ENCODE measurements around the gene BGN.

BGN gene

GRCh38 chrX:153537526-153538295 lies 42.9 kb downstream of the BGN start:
- no peak for DNase-seq

GRCh38 chrX:153538424-153538823 lies 43.6 kb downstream of the BGN start:
- DNase-seq, result no peak

GRCh38 chrX:153539171-153539978 lies 44.6 kb downstream of the BGN start:
- DNase-seq, result peak; percentile 61

DNA sequence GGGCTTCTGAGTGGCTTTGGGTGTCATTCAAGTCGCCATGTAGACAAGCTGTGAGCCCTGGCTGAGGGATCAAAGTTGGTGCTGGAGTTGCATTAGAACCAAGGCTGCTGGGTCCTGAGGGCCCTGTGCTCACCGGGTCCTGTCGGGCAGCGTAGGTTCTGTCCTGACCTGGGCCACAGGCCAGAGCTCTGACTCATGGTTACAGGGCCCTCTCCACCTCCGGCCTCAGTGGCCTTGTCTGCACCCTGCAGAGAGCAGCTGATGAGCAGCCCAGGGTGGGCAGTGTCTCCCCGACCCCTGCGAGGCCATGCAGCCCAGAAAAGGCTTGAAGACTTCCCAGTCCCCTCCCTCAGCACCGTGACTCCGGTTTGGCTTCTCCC lies 45.2 kb downstream of the BGN start:
- DNase-seq, result no peak

DNA sequence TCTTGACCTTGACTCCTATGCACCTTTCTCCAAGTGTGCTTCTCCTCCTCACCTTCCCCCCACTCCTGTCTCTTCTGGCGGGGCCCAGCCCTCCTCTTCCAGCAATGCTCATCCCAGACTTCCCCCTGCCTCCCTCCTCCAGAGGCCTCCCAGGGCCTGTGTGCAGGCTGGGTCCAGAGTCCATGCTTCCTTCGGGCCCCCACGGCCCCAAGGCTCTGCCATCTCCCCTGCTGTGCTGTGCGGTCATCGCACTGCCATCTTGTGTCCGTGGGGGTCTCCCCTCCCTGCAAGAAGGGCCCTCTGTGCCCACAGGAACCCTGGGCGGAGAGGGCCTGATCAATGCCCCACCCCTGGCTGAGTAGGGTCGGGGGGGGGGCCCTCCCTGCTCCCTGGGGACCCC lies 49.9 kb downstream of the BGN start:
- no peak for DNase-seq

DNA sequence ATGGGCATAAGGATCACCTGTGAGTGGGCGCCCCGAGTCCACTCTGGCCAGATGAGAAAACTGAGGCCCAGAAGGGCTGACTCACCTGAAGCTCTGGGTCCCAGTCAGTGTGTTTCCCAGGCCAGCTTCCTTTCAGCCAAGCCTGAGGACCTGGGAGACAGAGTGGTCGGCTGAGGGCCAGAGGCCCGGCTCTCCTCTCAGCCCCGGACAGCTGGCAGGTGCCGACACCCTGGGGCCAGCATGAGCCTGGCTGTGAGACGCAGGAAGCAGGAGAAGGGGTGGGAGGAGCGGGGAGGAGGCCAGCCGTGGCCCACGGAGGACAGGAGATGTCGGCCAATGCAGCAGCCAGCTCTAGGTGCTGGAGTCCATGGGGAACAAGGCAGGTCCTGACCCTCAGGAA lies 51.6 kb downstream of the BGN start:
- DNase-seq, result no peak

- no peak for DNase-seq
Measured at GRCh38 chrX:153547195-153547594, 52.4 kb downstream of the BGN start.

DNA sequence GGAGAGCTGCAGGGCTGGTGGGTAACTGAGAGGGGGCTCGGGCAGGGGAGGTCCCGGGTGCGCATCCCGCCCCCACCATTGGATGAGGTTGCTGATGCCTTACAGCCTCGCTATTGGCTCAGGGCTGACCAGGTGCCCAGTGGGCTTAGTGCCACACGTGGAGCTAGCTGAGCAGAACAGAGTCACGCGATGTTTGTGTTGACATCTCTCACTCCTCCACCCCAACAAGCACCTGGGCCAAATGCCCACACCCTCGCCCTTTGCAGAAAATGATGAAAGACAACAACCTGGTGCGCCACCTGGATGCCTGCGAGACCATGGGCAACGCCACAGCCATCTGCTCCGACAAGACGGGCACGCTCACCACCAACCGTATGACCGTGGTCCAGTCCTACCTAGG lies 54.5 kb downstream of the BGN start:
- no peak for DNase-seq

DNA sequence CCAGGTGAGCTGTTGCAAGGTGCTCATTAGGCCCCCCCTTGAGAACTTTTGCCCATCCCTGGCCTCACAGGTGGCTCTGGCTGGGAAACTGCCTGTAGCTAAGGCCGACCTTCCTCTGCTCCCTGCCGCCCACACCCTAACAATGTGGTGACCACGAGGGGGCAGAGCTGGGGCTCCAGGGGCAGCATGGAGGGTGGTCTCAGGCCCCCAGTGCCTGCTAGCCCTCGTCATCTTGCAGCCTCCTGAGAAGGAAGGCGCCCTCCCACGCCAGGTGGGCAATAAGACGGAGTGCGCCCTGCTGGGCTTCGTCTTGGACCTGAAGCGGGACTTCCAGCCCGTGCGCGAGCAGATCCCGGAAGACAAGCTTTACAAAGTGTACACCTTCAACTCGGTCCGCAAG lies 55.0 kb downstream of the BGN start:
- no peak for DNase-seq

DNA sequence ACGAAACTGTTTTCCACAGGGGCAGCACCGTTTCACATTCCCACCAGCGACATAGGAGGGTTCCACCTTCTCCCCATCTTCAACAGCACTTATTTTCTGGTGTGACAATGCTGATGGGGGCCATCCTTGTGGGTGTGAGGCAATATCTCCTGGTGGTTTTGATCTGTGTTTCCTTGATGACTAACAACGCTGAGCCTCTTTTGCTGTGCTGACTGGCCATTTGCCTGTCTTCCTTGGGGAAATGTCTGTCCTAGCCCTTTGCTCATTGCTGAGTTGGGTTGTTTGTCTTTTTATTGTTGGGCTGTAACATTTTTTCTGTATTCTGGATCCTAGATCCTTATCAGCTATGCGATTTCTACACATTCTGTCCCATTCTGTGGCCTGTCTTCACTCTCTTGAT lies 56.4 kb downstream of the BGN start:
- no peak for DNase-seq

- DNase-seq, result peak; percentile 53
Measured at GRCh38 chrX:153554519-153555167, 59.9 kb downstream of the BGN start.

GRCh38 chrX:153556767-153557166 lies 62.0 kb downstream of the BGN start:
- no peak for DNase-seq

DNA sequence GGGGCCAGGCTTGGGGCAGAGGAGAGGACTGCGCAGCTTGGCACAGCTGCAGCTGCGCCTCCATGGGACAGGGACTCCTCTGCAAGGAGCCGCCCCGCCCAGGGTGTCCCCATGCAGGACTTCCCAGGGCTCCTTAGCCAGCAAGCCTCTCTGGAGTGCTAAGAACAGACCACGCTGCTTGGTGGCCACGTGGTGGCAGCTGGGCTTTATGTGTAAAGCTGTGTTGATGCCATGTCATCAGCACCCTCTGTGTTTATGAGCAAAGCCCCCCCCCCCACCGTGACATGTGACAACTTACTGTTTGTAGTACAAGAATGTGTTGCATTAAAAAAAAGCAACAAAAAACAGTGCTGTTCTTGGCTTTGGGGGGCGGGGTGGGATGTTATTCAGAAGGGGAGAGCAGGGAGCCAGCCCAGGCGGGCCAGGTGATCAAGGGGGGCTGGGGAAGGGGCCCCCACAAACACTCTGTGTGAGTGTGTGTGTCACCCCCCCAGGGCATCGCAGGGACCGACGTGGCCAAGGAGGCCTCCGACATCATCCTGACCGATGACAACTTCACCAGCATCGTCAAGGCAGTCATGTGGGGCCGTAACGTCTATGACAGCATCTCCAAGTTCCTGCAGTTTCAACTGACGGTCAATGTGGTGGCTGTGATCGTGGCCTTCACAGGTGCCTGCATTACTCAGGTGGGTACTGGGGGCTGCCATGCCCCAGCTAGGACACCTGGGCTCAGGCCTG lies 63.0 kb downstream of the BGN start:
- no peak for DNase-seq

Data from activated CD4-positive, alpha-beta T cell treated with anti-CD3 and anti-CD28 coated beads, Interleukin-2, amount 50 U/mL, for 16 hours (primary cell).